ENCODE results near the gene SNCG. TPM values are rescaled to one million over a fixed set of nuclear protein-coding genes. Genes with fewer than 3 reads are reported as not detected.
A peak's percentile ranks its signal among the peaks of the same experiment; 100 is the strongest.

SNCG gene
- total RNA-seq, 2 donors from 2014 or later: 27.8 to 51.0 TPM

DNA sequence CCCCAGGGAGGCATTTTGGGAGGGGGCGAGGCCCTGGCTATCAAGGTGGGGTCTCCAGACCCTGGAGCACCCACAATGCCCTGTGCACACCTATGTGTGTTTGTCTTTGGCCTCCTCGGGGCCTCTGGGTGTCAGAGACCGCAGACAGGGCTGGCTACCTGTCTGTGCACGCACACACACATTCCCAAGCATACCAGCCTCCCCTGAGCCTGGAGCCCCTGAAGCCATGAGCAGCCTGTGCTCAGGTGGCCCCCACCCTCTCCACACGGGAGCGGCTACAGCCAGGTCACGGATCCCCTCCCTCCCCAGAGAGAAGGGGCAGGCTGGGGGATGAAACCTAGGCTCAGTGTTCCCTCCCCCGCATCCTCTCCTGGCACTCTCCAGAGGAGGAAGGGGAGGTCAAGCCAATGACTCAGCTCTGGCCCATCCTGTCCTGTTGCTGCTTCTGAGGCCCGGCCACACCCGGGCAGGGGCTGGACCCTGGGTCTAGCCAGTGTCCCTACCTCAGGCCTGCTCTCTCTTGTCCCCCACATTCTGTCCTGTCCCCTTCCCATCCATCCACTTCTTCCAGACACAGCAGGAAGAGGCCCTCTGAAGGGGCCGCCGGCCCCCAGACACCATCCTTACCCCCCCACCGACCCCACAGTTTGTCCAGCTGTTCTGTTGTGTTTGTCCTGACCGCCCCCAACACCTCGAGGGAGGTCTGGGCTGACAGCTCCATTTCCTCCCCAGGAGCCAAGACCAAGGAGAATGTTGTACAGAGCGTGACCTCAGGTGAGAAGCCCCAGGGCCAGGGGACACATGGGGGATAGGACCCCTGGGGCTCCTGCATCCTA, 720 bp downstream of the SNCG start:
- peak; percentile 53 to 75 for ATAC-seq
- peak; percentile 84 for DNase-seq
- intact Hi-C loops (cut with DNase I): no loop called here

DNA sequence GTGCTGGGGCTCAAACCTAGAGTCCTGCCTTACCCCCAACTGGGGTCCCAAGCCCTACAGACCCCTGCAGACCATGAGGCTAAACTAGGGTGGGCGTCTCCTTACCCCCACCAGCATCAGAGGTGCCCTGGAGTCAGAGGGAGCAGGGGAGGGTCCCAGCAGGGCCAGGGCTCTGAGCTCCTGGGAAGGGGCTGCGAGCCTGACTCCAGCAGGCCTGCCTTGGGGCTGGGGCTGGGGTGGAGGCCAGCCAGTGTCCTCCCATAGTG, 1.3 kb downstream of the SNCG start:
- ATAC-seq (no peak), DNase-seq (no peak)
- intact Hi-C loops (cut with DNase I): no loop called here

DNA sequence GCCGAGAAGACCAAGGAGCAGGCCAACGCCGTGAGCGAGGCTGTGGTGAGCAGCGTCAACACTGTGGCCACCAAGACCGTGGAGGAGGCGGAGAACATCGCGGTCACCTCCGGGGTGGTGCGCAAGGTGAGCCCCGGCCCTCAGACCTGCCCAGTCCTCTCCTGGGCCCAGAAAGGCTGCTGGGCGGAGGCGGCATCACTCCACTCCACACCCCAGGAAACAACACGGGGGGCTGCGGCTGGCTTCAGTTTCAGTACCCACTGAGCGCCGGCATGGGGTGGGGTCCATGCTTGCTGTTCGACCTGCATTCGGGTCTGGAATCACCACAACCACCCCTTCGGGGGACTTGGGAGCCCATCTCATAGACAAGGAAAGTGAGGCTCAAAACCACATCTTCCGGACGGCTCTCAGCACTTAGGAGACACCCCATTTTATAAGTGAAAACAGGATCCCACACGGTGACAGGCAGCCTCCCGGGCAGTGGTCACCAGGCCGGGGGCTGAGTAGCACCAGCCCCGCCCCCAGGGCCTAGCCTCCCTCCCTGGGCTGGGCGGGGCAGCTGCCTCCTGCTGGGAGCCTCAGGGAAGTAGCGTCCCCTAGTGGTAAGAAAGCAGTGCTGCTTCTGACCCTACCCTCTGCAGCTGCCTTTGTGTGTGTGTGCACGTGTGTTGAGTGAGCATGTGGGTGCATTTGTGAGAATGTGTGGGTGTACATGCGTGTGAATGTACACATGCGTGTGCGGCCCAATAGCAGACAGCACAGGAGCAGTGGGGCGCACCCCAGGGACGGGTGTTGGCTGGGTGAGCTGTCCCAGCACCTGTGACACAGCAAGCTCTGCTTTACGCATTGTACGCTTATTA, 1.8 kb downstream of the SNCG start:
- peak; percentile 46 to 60 for ATAC-seq
- intact Hi-C loops (cut with DNase I): no loop called here
- DNase-seq: peak; percentile 75

DNA sequence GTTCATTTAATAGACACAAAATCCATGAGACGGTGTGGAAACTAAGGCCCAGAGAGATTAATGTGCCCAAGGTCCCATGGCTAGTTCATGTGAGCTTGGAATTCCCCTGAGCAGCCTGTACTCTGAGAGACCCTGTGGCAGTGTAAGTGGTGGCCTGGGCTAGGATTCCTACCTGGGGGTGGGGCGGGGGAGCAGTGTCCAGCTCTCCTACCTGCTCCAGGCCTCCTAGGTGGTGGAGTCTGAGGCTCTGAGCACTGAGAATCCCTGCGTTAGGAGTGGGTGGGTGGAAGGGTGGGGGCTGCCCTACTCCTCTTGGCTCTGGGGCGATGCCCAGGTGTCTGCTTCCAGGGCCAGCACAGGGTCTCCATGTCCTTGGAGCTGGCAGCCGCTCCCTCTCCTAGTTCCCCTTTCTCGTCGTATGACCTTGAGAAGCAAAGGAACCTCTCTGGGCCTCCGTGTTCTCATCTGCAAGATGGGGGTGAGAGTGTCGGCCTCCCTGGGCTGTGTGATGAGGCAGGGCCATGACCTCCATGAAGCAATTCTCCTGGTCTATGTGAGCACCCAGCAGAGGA, 2.5 kb downstream of the SNCG start:
- no peak for DNase-seq
- no peak for ATAC-seq
- intact Hi-C loops (cut with DNase I): no loop called here

DNA sequence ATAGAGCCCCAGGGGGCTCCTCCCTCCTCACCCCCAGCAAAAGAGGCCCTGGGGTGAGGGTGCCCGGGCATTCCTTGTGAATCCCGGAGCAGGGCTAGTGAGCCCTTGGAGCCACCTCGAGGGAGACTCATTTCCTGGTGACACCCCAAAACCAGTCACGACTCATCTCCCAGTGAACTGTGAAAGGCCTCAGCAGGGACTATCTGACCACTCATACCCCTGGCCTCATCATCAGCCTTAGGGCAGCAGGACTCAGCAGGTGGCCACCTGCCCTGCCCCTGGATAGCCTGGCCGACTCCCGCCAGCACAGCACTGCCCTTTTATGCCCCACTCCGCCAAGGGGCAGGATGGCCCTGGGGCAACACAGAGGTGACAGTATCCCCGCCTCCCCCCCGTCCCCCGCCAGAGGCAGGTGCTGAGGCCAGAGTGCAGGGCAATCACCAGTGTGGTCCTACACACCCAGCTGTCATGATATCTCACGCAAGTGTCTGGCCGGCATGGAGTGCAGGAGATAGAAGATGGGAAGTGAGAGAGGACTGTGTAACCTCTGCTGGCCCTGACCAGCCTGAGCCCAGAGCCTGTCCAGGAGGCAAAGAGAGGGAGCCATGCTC, 3.2 kb downstream of the SNCG start:
- ATAC-seq (no peak), DNase-seq (no peak)
- intact Hi-C loops (cut with DNase I): no loop called here

DNA sequence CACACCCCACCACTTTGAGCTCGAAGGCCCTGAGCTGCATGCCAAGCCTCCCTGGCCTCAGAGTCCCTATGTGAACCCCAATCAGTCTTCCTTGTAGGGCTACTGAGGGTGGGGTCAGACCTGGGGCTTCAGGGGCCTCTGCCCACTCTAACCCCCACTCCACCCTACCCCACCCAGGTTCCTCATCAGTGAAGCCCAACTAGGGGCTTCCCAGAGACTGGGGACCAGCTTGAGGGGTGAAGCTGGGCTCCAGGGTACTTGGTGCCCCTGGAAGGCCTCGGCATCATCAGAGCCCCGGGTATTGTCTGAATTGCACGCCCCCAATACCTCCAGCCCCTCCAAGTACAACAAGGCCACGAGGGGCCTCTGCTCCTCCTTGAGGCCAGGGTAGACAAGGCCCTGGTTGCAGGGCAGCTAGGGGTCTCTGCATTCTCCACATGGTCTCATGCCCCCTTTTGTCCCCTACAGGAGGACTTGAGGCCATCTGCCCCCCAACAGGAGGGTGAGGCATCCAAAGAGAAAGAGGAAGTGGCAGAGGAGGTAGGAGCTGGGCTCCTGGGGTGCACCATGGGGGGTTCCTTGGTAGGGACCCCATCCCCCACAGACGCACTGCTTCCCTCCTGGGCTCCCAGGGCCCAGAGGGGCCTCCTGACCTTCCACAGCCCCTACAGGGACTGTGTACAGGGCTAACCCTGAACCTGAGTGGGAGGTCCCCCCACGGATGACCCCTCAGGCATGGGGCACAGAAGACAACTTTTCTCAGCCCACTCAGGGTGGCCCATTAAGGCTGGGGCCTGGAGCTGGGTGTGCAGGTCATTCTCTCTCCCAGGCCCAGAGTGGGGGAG, 4.0 kb downstream of the SNCG start:
- intact Hi-C loops (cut with DNase I): no loop called here
- no peak for DNase-seq

DNA sequence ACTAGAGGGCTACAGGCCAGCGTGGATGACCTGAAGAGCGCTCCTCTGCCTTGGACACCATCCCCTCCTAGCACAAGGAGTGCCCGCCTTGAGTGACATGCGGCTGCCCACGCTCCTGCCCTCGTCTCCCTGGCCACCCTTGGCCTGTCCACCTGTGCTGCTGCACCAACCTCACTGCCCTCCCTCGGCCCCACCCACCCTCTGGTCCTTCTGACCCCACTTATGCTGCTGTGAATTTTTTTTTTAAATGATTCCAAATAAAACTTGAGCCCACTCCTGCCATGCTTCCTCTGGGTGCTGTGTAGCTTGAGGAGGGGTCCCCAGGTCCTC, 4.5 kb downstream of the SNCG start:
- ATAC-seq: no peak
- intact Hi-C loops (cut with DNase I): no loop called here
- no peak for DNase-seq

More for the DNA sequence above, 4.0 kb downstream of the SNCG start:
- ATAC-seq: no peak

DNA sequence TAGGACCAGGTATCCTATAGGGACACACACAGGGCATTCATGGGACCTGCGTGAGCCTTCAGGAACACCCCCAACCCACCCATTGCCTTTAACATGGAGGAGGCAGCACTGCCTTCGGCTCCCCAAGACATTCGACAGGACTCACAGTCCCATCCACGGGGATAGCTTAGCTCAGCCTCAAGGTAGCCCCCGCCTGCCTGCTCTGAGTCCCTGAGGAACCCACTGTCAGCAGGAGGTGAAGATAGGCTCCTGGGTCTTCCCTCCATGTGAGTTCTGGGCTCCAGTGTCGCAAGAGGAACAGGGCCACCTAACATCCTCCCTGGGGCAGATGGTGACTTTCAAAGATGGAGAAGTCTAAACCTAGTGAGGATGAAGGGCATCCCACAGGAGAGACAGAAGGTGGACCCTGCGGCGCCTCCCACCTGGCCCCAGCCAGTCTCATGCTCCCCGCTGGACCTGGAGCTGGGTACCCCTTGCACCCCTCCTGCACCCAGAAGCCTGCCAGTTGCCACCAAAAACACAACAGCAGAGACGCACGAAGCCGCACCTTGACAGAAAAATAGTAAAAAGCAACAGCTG, 5.0 kb downstream of the SNCG start:
- intact Hi-C loops (cut with DNase I): no loop called here
- no peak for ATAC-seq
- no peak for DNase-seq

DNA sequence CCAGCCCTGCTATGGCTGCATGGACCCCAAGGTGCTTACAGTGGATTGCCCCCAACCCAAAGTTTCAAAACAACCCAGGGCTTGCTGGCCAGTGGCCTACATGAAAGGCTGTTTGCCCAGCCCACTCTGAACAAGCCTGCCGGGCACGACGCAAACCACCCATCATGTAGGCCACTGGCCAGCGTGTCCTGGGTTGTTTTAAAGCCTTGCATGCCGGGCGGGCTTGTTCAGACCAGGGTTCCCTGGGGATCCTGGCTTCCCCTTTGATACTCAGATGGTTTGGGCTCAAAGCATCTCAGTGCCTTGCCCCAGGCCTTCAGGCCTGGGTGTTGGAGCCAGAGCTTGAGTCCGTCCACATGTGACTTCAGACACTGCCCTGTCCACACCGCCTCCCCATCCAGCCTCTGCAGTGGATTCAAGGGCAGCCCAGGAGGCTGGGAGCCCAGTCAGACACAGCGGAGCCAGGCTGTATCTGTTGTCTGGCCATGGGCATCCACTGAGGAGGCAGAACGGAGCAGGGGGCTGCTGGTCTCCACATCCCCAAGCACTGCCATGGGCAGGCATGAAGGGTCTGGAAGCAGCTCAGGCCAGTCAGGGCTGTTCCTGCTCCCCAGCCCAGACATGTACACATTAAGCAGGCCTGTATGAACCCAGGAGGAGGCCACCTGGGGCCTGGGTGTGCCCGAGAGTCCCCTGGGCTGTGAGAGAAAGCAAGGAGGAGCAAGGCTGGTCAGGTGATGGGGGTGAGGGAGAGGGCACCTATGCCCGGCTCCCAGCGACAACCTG, 5.9 kb downstream of the SNCG start:
- intact Hi-C loops (cut with DNase I): no loop called here
- no peak for ATAC-seq
- DNase-seq: no peak

DNA sequence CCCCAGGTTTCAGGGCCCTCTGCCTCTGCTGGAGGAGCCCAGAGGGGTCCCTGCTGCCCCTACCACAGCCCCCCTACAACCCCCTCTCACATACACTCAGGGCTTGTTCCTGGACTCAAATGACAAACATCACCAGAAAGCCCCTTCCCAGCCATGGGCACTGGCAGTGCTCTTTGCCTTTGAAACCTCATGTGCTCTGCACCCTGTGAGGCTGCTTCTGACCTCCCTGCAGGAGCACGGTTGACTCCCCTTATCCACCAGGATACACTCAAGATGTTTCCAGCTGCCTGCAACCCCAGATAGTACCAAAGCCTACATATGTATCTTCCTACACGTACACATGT, 6.4 kb downstream of the SNCG start:
- no peak for ATAC-seq
- no peak for DNase-seq
- intact Hi-C loops (cut with DNase I): no loop called here

DNA sequence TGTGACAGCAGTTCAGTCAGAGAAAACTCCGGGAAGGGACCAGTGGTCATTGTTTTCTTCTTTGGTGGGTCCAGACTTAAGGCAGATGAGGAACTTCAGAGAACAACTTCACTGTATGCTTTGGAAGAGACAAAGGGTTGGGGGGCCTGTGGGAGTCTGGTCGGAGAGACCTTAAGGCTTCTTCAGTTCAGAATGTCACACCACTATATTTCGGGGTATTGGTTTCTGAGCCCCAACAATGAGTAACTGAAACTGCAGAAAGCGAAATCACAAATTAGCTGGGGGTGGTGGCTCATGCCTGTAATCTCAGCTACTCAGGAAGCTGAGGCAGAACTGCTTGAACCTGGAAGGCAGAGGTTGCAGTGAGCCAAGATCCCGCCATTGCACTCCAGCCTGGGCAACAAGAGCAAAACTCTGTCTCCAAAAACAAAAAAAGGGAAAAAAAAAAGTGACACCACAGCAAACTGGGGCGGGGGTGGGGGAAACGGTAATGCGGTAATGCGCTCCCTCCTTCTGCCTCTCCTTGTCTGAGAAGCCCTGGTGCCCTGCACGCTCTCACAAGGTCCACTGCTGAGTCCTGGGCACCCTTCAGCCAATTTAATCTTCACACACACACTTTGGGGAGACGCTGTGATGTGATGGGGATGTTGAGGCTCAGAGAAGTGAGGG, 7.7 kb downstream of the SNCG start:
- DNase-seq: no peak
- intact Hi-C loops (cut with DNase I): no loop called here
- no peak for ATAC-seq

DNA sequence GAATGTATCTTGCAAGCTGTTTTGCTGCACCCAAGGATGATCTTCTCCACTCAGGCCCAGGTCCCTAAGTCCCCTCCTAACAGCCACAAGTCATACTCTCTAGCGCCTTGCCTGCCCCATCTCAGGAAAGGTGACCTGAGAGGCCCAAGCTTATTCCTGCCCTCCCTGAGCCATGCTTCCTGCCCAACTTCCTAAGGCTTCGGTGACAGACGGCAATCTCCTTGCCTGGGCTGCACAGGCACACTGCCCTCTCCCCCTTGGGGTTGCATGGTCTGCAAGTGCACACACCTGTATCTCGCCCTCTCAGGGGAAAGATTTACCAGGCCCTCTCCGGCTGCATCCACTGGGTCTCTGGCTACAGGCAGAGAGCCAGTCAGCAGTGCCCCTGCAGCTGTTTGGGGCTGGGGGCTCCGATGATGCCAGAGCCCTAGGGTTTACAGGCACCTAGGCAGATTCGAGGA, 9.1 kb downstream of the SNCG start:
- intact Hi-C loops (cut with DNase I): no loop called here
- ATAC-seq (no peak), DNase-seq (no peak)

DNA sequence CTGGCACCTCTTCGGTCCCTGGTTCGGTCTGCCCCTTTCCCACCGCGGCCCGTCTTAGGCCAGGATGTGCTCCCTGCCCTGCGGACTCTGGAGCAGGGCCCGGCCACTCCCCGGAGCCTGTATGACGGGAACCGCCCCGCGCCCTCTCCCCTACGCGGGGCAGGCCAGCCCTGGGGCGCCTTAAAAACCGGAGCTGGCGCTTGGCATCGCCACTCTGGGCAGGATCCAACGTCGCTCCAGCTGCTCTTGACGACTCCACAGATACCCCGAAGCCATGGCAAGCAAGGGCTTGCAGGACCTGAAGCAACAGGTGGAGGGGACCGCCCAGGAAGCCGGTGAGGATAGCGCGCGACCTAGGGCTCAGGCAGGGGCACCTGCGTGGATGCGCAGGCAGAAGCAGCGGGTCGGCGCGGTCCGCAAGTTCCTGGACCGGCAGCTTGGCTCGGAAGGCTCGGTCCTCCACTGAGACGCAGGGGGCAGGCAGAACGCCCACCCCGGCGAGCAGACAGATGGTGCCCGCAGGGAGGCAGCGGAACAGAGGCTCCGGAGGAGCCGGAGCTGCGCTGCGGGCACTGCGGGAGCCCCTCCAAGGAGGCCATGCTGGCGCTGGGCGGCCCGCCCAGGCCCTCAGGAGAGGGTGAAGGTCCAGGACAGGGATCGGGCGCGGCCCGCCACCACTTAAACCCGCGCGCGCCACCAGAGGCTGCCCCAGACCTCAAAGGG, 10.0 kb downstream of the SNCG start, which contains the start of gene ADIRF:
Gene ADIRF, plus strand, starts transcription at position 212 of the 723 bp plus-strand sequence. Its CDS starts 63 bp downstream, at position 275.
- DNase-seq: peak; percentile 86
- intact Hi-C loops (cut with DNase I): no loop called here
- ATAC-seq: peak; percentile 16 to 24

DNA sequence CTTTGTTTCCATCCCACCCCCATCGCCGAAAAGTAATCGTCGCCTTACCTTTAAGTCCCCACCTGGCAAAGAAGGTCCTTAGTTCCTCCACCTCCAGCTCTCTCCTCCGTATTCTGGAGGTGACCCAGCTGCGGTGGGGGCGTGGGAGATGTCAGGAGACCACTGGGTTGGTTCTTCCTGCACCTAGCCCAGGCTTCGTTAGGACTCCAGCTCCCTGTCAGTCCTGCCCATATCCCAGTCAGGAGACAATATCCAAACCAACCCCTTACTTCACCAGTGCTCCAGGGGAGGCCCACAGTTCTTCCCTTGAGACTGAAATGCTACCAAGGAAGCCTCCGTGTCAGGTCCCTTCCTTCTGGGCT, 10.6 kb downstream of the SNCG start:
- DNase-seq: no peak
- ATAC-seq: no peak
- intact Hi-C loops (cut with DNase I): no loop called here

DNA sequence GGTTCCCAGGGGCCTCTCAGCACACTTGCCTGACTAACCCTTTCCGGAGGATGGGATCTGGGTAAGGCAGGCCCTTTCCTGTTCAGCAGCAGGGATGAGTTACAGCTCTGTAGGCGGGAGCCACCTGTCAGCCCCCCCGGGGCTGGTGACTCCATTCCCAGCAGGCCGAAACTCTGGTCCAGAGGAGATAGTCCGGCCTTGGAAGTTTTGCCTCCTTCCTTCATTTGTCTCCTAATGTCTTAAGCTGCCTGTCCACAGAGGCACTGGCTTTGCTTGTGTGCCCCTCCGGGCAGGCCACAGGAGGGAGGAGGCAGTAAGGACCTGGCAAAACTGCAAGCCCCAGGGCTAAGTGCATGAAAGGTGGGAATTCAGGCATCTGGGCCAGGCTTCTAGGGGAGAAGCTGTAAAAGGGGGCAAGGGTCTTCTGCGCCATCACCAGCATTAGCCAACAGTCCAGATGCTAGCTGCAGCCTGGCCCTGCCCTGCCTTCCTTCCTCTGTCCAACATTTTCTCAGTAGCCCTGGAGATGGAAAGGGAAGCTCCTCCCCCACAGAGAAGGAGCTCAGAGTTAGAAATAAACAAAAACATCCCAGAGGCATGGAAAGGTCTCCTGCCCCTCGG, 11.1 kb downstream of the SNCG start:
- ATAC-seq: no peak
- no peak for DNase-seq
- intact Hi-C loops (cut with DNase I): no loop called here

DNA sequence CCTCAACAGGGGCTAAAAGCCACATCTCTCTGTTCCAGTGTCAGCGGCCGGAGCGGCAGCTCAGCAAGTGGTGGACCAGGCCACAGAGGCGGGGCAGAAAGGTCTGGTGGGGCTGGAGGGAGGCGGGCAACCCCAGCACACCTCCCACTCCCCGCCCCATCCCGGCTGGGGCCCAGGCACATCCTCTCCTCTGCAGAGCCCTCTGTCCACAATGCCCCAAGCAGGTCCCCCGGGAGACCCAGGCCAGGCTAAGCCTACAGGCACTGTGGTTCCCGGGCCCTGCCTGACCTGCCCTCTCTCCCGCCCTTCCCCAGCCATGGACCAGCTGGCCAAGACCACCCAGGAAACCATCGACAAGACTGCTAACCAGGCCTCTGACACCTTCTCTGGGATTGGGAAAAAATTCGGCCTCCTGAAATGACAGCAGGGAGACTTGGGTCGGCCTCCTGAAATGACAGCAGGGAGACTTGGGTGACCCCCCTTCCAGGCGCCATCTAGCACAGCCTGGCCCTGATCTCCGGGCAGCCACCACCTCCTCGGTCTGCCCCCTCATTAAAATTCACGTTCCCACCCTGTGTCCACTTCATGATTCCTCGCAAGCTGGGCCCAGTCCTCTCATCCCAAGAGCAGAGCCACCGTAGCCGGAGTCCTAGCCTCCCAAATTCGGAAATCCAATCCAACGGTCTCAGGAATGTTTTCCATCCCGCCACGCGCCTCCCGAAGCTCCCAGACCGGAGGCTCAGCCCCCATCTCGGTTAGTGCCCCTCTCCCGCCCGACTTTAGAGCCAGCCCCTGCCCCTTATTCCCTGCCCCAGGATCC, 12.0 kb downstream of the SNCG start:
- ATAC-seq (peak; percentile 49 to 66), DNase-seq (peak; percentile 89)
- intact Hi-C loops (cut with DNase I): no loop called here

All from left cardiac atrium (tissue), 4 donors.